Subcutaneous abdominal adipose tissue (tissue), 5 donors: ENCODE results near the gene GFM1.

ENCODE experiments used
- H3K27ac ChIP-seq: one replicate; pipeline ENCODE4 v1.7.0; 2013; ENCODE audit warnings: low read depth, mild to moderate bottlenecking, inconsistent platforms, low read length, moderate library complexity
- H3K27me3 ChIP-seq, 5 donors: one replicate each; pipeline ENCODE4 v1.7.0; 2013; ENCODE audit warnings: low read length in 5 of 5, inconsistent platforms in 1 of 5; ENCODE audit not compliant: control insufficient read depth in 5 of 5, insufficient read depth in 4 of 5
- H3K36me3 ChIP-seq, 5 donors: one replicate each; pipeline ENCODE4 v1.7.0; 2013; ENCODE audit warnings: low read length in 5 of 5; ENCODE audit not compliant: control insufficient read depth in 5 of 5, insufficient read depth in 5 of 5
- H3K4me1 ChIP-seq, 5 donors: one replicate each; pipeline ENCODE4 v1.7.0; 2013; ENCODE audit warnings: low read length in 5 of 5, mild to moderate bottlenecking in 3 of 5, moderate library complexity in 1 of 5; ENCODE audit not compliant: control insufficient read depth in 5 of 5, insufficient read depth in 5 of 5
- H3K4me3 ChIP-seq, 5 donors: one replicate each; pipeline ENCODE4 v1.7.0; 2013; ENCODE audit warnings: low read length in 5 of 5, low read depth in 1 of 5
- H3K9ac ChIP-seq, 5 donors: one replicate each; pipeline ENCODE4 v1.7.0; 2013; ENCODE audit warnings: low read length in 5 of 5, mild to moderate bottlenecking in 4 of 5, moderate library complexity in 3 of 5
- H3K9me3 ChIP-seq, 5 donors: one replicate each; pipeline ENCODE4 v1.7.0; 2013; ENCODE audit warnings: low read length in 5 of 5; ENCODE audit not compliant: control insufficient read depth in 5 of 5
- donor health status: healthy.
- donor health status: healthy.
- donor health status: healthy.
- donor health status: healthy.
- donor health status: healthy.

Gene GFM1

GRCh38 chr3:158649791-158650190, 5.5 kb downstream of the GFM1 start:
- Histone ChIP-seq H3K9ac (no peak overlapping the region), H3K4me1 (peaks cover 4 to 27% (median 16%) of the 10 kb centered on the region in 5 donors), H3K9me3 (no peaks in the 10 kb centered on the region), H3K27ac (peak overlapping the region; percentile 49), H3K27me3 (no peaks in the 10 kb centered on the region), H3K4me3 (no peak overlapping the region), H3K36me3 (peaks cover 26 to 54% (median 45%) of the 10 kb centered on the region in 5 donors)

- peaks cover 33 to 64% (median 50%) of the 10 kb centered on the region in 5 donors for H3K36me3 ChIP-seq
- no peak overlapping the region for H3K4me3 ChIP-seq
- peaks cover 0 to 15% (median 2%) of the 10 kb centered on the region in 5 donors for H3K4me1 ChIP-seq
- H3K27me3 ChIP-seq: no peaks in the 10 kb centered on the region
- H3K9ac ChIP-seq: no peak overlapping the region
- H3K9me3 ChIP-seq: no peaks in the 10 kb centered on the region
- no peak overlapping the region for H3K27ac ChIP-seq
These were observed 6.9 kb downstream of the GFM1 start for GRCh38 chr3:158651192-158651591.

- H3K36me3 ChIP-seq: peaks cover 37 to 64% (median 53%) of the 10 kb centered on the region in 5 donors
- H3K27ac ChIP-seq: no peak overlapping the region
These were observed 8.1 kb downstream of the GFM1 start for GRCh38 chr3:158652463-158652862.

GRCh38 chr3:158658889-158659288, 14.6 kb downstream of the GFM1 start:
- H3K27me3 ChIP-seq: no peaks in the 10 kb centered on the region
- peaks cover 41 to 66% (median 61%) of the 10 kb centered on the region in 5 donors for H3K36me3 ChIP-seq
- H3K4me3 ChIP-seq: no peak overlapping the region
- no peaks in the 10 kb centered on the region for H3K9me3 ChIP-seq
- peak overlapping the region; percentile 77 for H3K27ac ChIP-seq
- peaks cover 0 to 16% (median 0%) of the 10 kb centered on the region in 5 donors for H3K4me1 ChIP-seq
- H3K9ac ChIP-seq: no peak overlapping the region

More at GRCh38 chr3:158652463-158652862, 8.1 kb downstream of the GFM1 start:
- peaks cover 0 to 15% (median 0%) of the 10 kb centered on the region in 5 donors for H3K4me1 ChIP-seq
- H3K9ac ChIP-seq: no peak overlapping the region
- no peak overlapping the region for H3K4me3 ChIP-seq
- no peaks in the 10 kb centered on the region for H3K9me3 ChIP-seq
- no peaks in the 10 kb centered on the region for H3K27me3 ChIP-seq

GRCh38 chr3:158659454-158660237, 15.3 kb downstream of the GFM1 start:
- H3K27ac ChIP-seq: peak overlapping the region; percentile 77
- peaks cover 0 to 16% (median 0%) of the 10 kb centered on the region in 5 donors for H3K4me1 ChIP-seq
- no peak overlapping the region for H3K4me3 ChIP-seq
- H3K9ac ChIP-seq: no peak overlapping the region
- no peaks in the 10 kb centered on the region for H3K9me3 ChIP-seq
- H3K36me3 ChIP-seq: peaks cover 41 to 65% (median 61%) of the 10 kb centered on the region in 5 donors
- H3K27me3 ChIP-seq: no peaks in the 10 kb centered on the region

GRCh38 chr3:158660711-158661110, 16.4 kb downstream of the GFM1 start:
- Histone ChIP-seq H3K9ac (no peak overlapping the region), H3K4me1 (peaks cover 0 to 16% (median 0%) of the 10 kb centered on the region in 5 donors), H3K9me3 (no peaks in the 10 kb centered on the region), H3K27ac (peak overlapping the region; percentile 9), H3K36me3 (peaks cover 45 to 67% (median 61%) of the 10 kb centered on the region in 5 donors), H3K4me3 (no peak overlapping the region), H3K27me3 (no peaks in the 10 kb centered on the region)

- no peaks in the 10 kb centered on the region for H3K9me3 ChIP-seq
- no peak overlapping the region for H3K9ac ChIP-seq
- peaks cover 55 to 73% (median 67%) of the 10 kb centered on the region in 5 donors for H3K36me3 ChIP-seq
- no peak overlapping the region for H3K27ac ChIP-seq
- no peaks in the 10 kb centered on the region for H3K27me3 ChIP-seq
- H3K4me3 ChIP-seq: no peak overlapping the region
- H3K4me1 ChIP-seq: peaks cover 0 to 19% (median 0%) of the 10 kb centered on the region in 5 donors
These were observed 18.9 kb downstream of the GFM1 start for GRCh38 chr3:158663246-158663645.

GRCh38 chr3:158663832-158664231, 19.5 kb downstream of the GFM1 start:
- Histone ChIP-seq H3K36me3 (peaks cover 56 to 77% (median 69%) of the 10 kb centered on the region in 5 donors), H3K4me3 (no peak overlapping the region), H3K4me1 (peaks cover 0 to 21% (median 0%) of the 10 kb centered on the region in 5 donors), H3K9ac (no peak overlapping the region), H3K27ac (no peak overlapping the region), H3K27me3 (no peaks in the 10 kb centered on the region), H3K9me3 (no peaks in the 10 kb centered on the region)

GRCh38 chr3:158666416-158666815, 22.1 kb downstream of the GFM1 start:
- Histone ChIP-seq H3K27me3 (no peaks in the 10 kb centered on the region), H3K4me3 (no peak overlapping the region), H3K27ac (no peak overlapping the region), H3K4me1 (peaks cover 0 to 14% (median 0%) of the 10 kb centered on the region in 5 donors), H3K9ac (no peak overlapping the region), H3K36me3 (peaks cover 48 to 68% (median 59%) of the 10 kb centered on the region in 5 donors), H3K9me3 (no peaks in the 10 kb centered on the region)

- H3K27me3 ChIP-seq: no peaks in the 10 kb centered on the region
- peaks cover 36 to 54% (median 43%) of the 10 kb centered on the region in 5 donors for H3K36me3 ChIP-seq
- H3K4me3 ChIP-seq: no peak overlapping the region
- peaks cover 0 to 27% (median 15%) of the 10 kb centered on the region in 5 donors for H3K4me1 ChIP-seq
- H3K9me3 ChIP-seq: no peaks in the 10 kb centered on the region
- no peak overlapping the region for H3K9ac ChIP-seq
- H3K27ac ChIP-seq: no peak overlapping the region
These were observed 24.2 kb downstream of the GFM1 start for GRCh38 chr3:158668506-158668905.
